K562 (cell line): Measurements from ENCODE around the gene SUCO. TPM values are rescaled to one million over a fixed set of nuclear protein-coding genes. Genes with fewer than 3 reads are reported as not detected.

Experiments used
- ATAC-seq: fragments of 200-7000 bp; cut with Tn5 transposase; 3 replicates; pipeline ENCODE4 v1.9.1; 2020; ENCODE audit warnings: moderate library complexity
- BruUV-seq: library from RNA; stranded (reverse); fragments of 400-500 nt; replicated peaks from 2 replicates; lab custom pipeline; 2021; lab: Mats Ljungman, UMichigan
- CTCF ChIA-PET: fragments of 300-600 bp; formaldehyde crosslinking; extraction: SDS; loops from one replicate; lab custom pipeline; 2021; ENCODE audit warnings: low intra/inter-chr PET ratio; lab: Yijun Ruan, JAX
- POLR2A ChIA-PET: fragments of 300-600, 350-650 bp; sonication (Branson Sonifier 250); formaldehyde crosslinking; extraction: SDS; loops from one replicate; lab custom pipeline; 2021; ENCODE audit warnings: antibody characterized with exemption, inconsistent platforms; lab: Yijun Ruan, JAX
- DNase-seq, 4 experiments: peaks; one replicate each; pipeline versions ENCODE4 v3.0.0 to v3.0.0-alpha.2; 2011 to 2018; ENCODE audit warnings: low spot score in 3 of 4, mixed read lengths in 3 of 4; ENCODE audit errors: extremely low read depth in 1 of 4
- FAIRE-seq: peaks from 2 replicates; lab custom pipeline; 2011; peaks lifted over from hg19 to GRCh38; lab: Jason Lieb, UNC
- H2AFZ ChIP-seq: 2 replicates; pipeline ENCODE4 v1.6.0; 2011; ENCODE audit warnings: low read depth, low read length, control low read depth, inconsistent platforms
- H3K27ac ChIP-seq: fragments of 200-600 bp; 3 replicates; pipeline ENCODE4 v1.8.0; 2011; ENCODE audit warnings: low read depth, mild to moderate bottlenecking, control low read depth, inconsistent platforms, low read length, moderate library complexity, mixed read lengths; ENCODE audit errors: extremely low read depth
- H3K27me3 ChIP-seq, 2 experiments: fragments of 300-600 bp in 1 of 2; 2 replicates in 1 of 2; 3 replicates in 1 of 2; pipeline versions ENCODE4 v1.6.0 to v1.8.0; 2011; ENCODE audit warnings: inconsistent platforms in 2 of 2, low read length in 2 of 2, mild to moderate bottlenecking in 1 of 2, mixed read lengths in 1 of 2, moderate library complexity in 1 of 2; ENCODE audit not compliant: control insufficient read depth in 2 of 2, insufficient read depth in 2 of 2
- H3K36me3 ChIP-seq: fragments of 300-600 bp; 3 replicates; pipeline ENCODE4 v1.8.0; 2011; ENCODE audit warnings: mild to moderate bottlenecking, low read length, inconsistent platforms; ENCODE audit not compliant: control insufficient read depth, insufficient read depth
- H3K4me1 ChIP-seq, 2 experiments: fragments of 200-600 bp in 1 of 2; replicated peaks in 1 of 2; 2 replicates in 1 of 2; 3 replicates in 1 of 2; pipeline versions ENCODE4 v1.5.1 to v1.8.0; 2011; ENCODE audit warnings: inconsistent platforms in 2 of 2, low read length in 2 of 2, mild to moderate bottlenecking in 1 of 2, mixed read lengths in 1 of 2, moderate library complexity in 1 of 2; ENCODE audit not compliant: control insufficient read depth in 2 of 2, insufficient read depth in 2 of 2
- H3K4me2 ChIP-seq: 2 replicates; pipeline ENCODE4 v1.6.1; 2011; ENCODE audit warnings: low read length, control low read depth, inconsistent platforms, mixed read lengths; ENCODE audit not compliant: insufficient read depth
- H3K4me3 ChIP-seq: fragments of 200-600 bp; sonication (generic), shearing (Covaris generic); 2 replicates; pipeline ENCODE4 v1.5.1; 2016; ENCODE audit warnings: control low read depth, inconsistent platforms
- H3K79me2 ChIP-seq: fragments of 200-600 bp; 3 replicates; pipeline ENCODE4 v1.8.0; 2011; ENCODE audit warnings: low read length, inconsistent platforms; ENCODE audit not compliant: control insufficient read depth, insufficient read depth
- H3K9ac ChIP-seq, 2 experiments: 2 replicates each; pipeline versions ENCODE4 v1.6.0 to v1.6.1; 2011; ENCODE audit warnings: low read depth in 2 of 2, low read length in 2 of 2, control low read depth in 1 of 2, inconsistent platforms in 1 of 2, mild to moderate bottlenecking in 1 of 2, mixed read lengths in 1 of 2; ENCODE audit not compliant: insufficient read depth in 1 of 2
- H3K9me1 ChIP-seq: one replicate; pipeline ENCODE4 v1.6.0; 2011; ENCODE audit warnings: inconsistent platforms, mild to moderate bottlenecking, low read length, moderate library complexity; ENCODE audit not compliant: control insufficient read depth, insufficient read depth
- H3K9me3 ChIP-seq: replicated peaks from 2 replicates; pipeline ENCODE4 v1.5.1; 2011; ENCODE audit warnings: low read depth, low read length, inconsistent platforms; ENCODE audit not compliant: control insufficient read depth, insufficient read depth
- H4K20me1 ChIP-seq: replicated peaks from 2 replicates; pipeline ENCODE4 v1.6.1; 2011; ENCODE audit warnings: low read length, inconsistent platforms, mixed read lengths; ENCODE audit not compliant: control insufficient read depth, insufficient read depth
- CAMTA2 ChIP-seq: fragments of 250-450 bp; sonication (Bioruptor Pico); conservative IDR thresholded peaks from 2 replicates; pipeline ENCODE4 v1.5.1; 2022
- ETV6 ChIP-seq, 3 experiments: fragments of 150-350 bp in 1 of 3; sonication (generic) in 1 of 3; formaldehyde crosslinking in 1 of 3; IDR thresholded peaks; 2 replicates each; pipeline versions ENCODE4 v1.6.1 to v1.8.0; 2014 to 2022; ENCODE audit warnings: borderline replicate concordance in 2 of 3, low read depth in 2 of 3, antibody characterized with exemption in 1 of 3, low read length in 1 of 3, mild to moderate bottlenecking in 1 of 3, missing genetic modification reagents in 1 of 3
- HDAC2 ChIP-seq: fragments of 450-650 bp; IDR thresholded peaks from 2 replicates; pipeline ENCODE4 v1.6.1; 2016; ENCODE audit warnings: mild to moderate bottlenecking
- RAD21 ChIP-seq, 2 experiments: fragments of 250-450 bp in 1 of 2; fragments of 450-650 bp in 1 of 2; sonication (Bioruptor Pico) in 1 of 2; formaldehyde crosslinking in 1 of 2; IDR thresholded peaks in 1 of 2; conservative IDR thresholded peaks in 1 of 2; 2 replicates each; pipeline versions ENCODE4 v1.4.0 to v1.8.0; 2020 to 2022; ENCODE audit warnings: mild to moderate bottlenecking in 2 of 2, moderate library complexity in 1 of 2
- SRSF9 ChIP-seq: fragments of 200-400 bp; formaldehyde crosslinking; IDR thresholded peaks from 2 replicates; pipeline ENCODE4 v1.6.1; 2017; ENCODE audit warnings: low read depth, low read length, borderline replicate concordance
- ZEB2 ChIP-seq: fragments of 450-650 bp; IDR thresholded peaks from 2 replicates; pipeline ENCODE4 v1.6.1; 2016
- WGBS: fragments of 100-300 bp; shearing (Covaris generic); methylation state at CpG from one replicate; pipeline ENCODE4 v1.1.6; 2016; ENCODE audit warnings: low coverage, mixed read lengths; ENCODE audit not compliant: insufficient coverage; ENCODE audit errors: missing lambda C conversion rate; 5-methylcytosine and 5-hydroxymethylcytosine counted together
- in situ Hi-C: fragments of 300-500 bp; cut with MboI; formaldehyde crosslinking; loops from 4 replicates; pipeline ENCODE4 v1.15.0; 2018; ENCODE audit warnings: inconsistent platforms, mixed read lengths
- intact Hi-C: fragments of 100-400 bp; cut with micrococcal nuclease; formaldehyde crosslinking; loops from 2 replicates; pipeline ENCODE4 v1.14.2; 2022
- polyA plus RNA-seq, 8 experiments: library from polyadenylated mRNA; depleted of rRNA in 4 of 8; stranded (reverse) in 5 of 8; unstranded in 3 of 8; fragments of >200 nt; fragmentation: Nextera tagmentation in 2 of 8; fragmentation: Illumina TruSeq in 1 of 8; extraction: Ambion mirVana in 2 of 8; extraction: Trizol in 1 of 8; gene quantifications; 2 replicates each; pipeline versions ENCODE4 v1.2.1 to v1.2.3, GENCODE V29; 2011 to 2014; ENCODE audit warnings: inconsistent platforms in 1 of 8, missing spikeins in 1 of 8
- total RNA-seq, 7 experiments: library from RNA; depleted of rRNA in 6 of 7; stranded (reverse); fragments of >200 nt in 6 of 7; fragmentation: Illumina TruSeq in 2 of 7; extraction: Trizol in 2 of 7; gene quantifications; 2 replicates each; pipeline versions ENCODE4 v1.2.1 to v1.2.3, GENCODE V29; 2011 to 2021; ENCODE audit warnings: low replicate concordance in 1 of 7
- TF ChIP-seq, protein P1 (sequence below), 2 experiments: fragments of 450-650 bp in 1 of 2; sonication (generic) in 1 of 2; formaldehyde crosslinking in 1 of 2; IDR thresholded peaks; 2 replicates each; pipeline versions ENCODE4 v1.7.1 to v1.9.0; 2016 to 2022; ENCODE audit warnings: inconsistent platforms in 1 of 2, mild to moderate bottlenecking in 1 of 2, missing genetic modification reagents in 1 of 2
- TF ChIP-seq, protein P2 (sequence below): fragments of 450-650 bp; IDR thresholded peaks from 2 replicates; pipeline ENCODE4 v1.6.1; 2016; ENCODE audit warnings: antibody characterized with exemption

SUCO gene
- total and polyA plus RNA-seq, 9 of the 15 experiments (the other 6 are each of a cell fraction or from before 2014, with no cell fraction given), result 2.5 to 20.6 (median 14.3) TPM

DNA sequence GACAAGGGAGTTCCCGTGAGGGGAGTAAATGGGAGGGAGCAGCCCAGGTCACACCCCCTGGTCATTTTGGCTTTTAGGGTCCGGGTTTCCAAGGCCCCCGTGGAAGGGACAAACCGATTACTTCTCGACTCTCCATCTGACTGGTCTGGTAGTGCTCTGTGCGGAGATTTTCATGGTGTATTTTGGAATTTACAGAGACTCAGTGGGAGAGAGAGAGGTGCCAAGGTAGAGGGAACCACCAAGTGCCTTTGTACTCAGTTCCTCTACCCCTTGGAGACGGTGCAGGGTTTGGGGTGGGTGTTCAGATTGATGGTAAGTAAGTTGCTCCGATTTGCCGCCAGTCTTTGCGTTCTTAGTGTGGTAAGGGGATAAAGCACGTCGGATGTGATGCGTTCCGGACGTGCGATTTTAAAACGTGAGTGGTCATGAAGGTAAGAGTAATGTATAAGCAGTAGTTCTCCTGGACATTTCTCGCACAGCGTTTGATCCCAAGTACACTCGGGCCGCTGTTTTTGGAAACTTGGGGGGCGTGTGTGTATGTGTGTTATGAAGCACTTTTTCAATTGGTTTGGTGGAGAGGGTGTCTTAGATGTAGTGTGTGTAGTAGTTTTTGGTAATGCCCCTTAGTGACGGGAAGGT, 682 bp downstream of the SUCO start:
- Histone ChIP-seq H3K9ac (peak overlapping the region; percentile 93 to 96), H3K27me3 (no peaks in the 10 kb centered on the region), H3K9me3 (no peaks in the 10 kb centered on the region), H3K9me1 (no peaks in the 10 kb centered on the region), H3K4me1 (peaks cover 3 to 44% of the 10 kb centered on the region in 2 experiments; a peak in 3 of 5 replicates), H3K4me3 (peak overlapping the region; percentile 59), H3K27ac (peak overlapping the region; percentile 99), H4K20me1 (peaks cover 16% of the 10 kb centered on the region; the same call in 1 of the 2 replicates), H2AFZ (peak overlapping the region; percentile 88), H3K79me2 (peaks cover 55% of the 10 kb centered on the region), H3K4me2 (peak overlapping the region; percentile 100), H3K36me3 (no peaks in the 10 kb centered on the region)
- intact Hi-C loops (loop anchor here (2.0 kb wide), 1 partner anchor 185 kb away; no protein-coding TSS in a partner anchor), in situ Hi-C loops (no loop called here)
- WGBS, result under 1% methylated on average over 23 of the region's 23 CpGs
- DNase-seq (peak; percentile 58 to 64 (median 62)), FAIRE-seq (peak; percentile 52), ATAC-seq (peak; percentile 40)
- POLR2A ChIA-PET, result interaction anchor here (0.6 to 3.4 kb wide), 16 partner anchors 10 to 1913 kb away, joined by 3 to 37 read pairs (median 6); no protein-coding TSS in a partner anchor
- TSS peak; percentile 43 for BruUV-seq
- CTCF ChIA-PET, result no interaction called here
- TF ChIP-seq, protein P1, sequence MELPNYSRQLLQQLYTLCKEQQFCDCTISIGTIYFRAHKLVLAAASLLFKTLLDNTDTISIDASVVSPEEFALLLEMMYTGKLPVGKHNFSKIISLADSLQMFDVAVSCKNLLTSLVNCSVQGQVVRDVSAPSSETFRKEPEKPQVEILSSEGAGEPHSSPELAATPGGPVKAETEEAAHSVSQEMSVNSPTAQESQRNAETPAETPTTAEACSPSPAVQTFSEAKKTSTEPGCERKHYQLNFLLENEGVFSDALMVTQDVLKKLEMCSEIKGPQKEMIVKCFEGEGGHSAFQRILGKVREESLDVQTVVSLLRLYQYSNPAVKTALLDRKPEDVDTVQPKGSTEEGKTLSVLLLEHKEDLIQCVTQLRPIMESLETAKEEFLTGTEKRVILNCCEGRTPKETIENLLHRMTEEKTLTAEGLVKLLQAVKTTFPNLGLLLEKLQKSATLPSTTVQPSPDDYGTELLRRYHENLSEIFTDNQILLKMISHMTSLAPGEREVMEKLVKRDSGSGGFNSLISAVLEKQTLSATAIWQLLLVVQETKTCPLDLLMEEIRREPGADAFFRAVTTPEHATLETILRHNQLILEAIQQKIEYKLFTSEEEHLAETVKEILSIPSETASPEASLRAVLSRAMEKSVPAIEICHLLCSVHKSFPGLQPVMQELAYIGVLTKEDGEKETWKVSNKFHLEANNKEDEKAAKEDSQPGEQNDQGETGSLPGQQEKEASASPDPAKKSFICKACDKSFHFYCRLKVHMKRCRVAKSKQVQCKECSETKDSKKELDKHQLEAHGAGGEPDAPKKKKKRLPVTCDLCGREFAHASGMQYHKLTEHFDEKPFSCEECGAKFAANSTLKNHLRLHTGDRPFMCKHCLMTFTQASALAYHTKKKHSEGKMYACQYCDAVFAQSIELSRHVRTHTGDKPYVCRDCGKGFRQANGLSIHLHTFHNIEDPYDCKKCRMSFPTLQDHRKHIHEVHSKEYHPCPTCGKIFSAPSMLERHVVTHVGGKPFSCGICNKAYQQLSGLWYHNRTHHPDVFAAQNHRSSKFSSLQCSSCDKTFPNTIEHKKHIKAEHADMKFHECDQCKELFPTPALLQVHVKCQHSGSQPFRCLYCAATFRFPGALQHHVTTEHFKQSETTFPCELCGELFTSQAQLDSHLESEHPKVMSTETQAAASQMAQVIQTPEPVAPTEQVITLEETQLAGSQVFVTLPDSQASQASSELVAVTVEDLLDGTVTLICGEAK (IDR thresholded peaks at IDR 0.05), result peak; percentile 45; the same call in 1 of the 2 replicates
- TF ChIP-seq, protein P1 (CRISPR knock-in tag; IDR thresholded peaks at IDR 0.05), result no peak
- peak; percentile 35; the same call in 1 of the 2 replicates for TF ChIP-seq HDAC2
- TF ChIP-seq CAMTA2 (CRISPR knock-in tag), result no peak
- TF ChIP-seq RAD21 (CRISPR knock-in tag; conservative IDR thresholded peaks at IDR 0.05 in 1 of 2, IDR thresholded peaks at IDR 0.05 in 1 of 2), result 0 out of 4 replicates have a peak, but pooled peaks of 1 of the 2 experiments have one; percentile 3
- no peak for TF ChIP-seq SRSF9
- TF ChIP-seq ZEB2, result 0 out of 2 replicates have a peak, but pooled peaks have one; percentile 28
- TF ChIP-seq, protein P2, sequence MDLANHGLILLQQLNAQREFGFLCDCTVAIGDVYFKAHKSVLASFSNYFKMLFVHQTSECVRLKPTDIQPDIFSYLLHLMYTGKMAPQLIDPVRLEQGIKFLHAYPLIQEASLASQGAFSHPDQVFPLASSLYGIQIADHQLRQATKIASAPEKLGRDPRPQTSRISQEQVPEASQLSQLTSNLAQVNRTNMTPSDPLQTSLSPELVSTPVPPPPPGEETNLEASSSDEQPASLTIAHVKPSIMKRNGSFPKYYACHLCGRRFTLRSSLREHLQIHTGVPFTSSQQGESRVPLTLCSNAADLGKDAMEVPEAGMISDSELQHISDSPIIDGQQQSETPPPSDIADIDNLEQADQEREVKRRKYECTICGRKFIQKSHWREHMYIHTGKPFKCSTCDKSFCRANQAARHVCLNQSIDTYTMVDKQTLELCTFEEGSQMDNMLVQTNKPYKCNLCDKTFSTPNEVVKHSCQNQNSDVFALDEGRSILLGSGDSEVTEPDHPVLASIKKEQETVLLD, result peak; percentile 57; the same call in 1 of the 2 replicates
- TF ChIP-seq ETV6 (IDR thresholded peaks at IDR 0.05; ENCODE audit: borderline replicate concordance in 1 of 2, low read depth in 2 of 2, low read length in 1 of 2), result no peak
- no peak for TF ChIP-seq ETV6 (CRISPR knock-in tag; IDR thresholded peaks at IDR 0.05; ENCODE audit: borderline replicate concordance)
